Hepatocyte (in vitro differentiated cells): ENCODE measurements around the gene CDCA3. TPM values are rescaled to one million over a fixed set of nuclear protein-coding genes. Genes with fewer than 3 reads are reported as not detected.

Experiments
- DNase-seq: peaks from one replicate; pipeline ENCODE4 v3.0.0-alpha.2; 2016; ENCODE audit warnings: low spot score
- H2AFZ ChIP-seq: fragments of 200-600 bp; sonication (generic); 2 replicates; pipeline ENCODE4 v1.6.0; 2016; ENCODE audit warnings: antibody characterized with exemption, mild to moderate bottlenecking
- H3K27ac ChIP-seq: fragments of 200-600 bp; sonication (generic); 2 replicates; pipeline ENCODE4 v1.5.1; 2016; ENCODE audit warnings: mild to moderate bottlenecking
- H3K27me3 ChIP-seq: fragments of 200-600 bp; sonication (generic); 2 replicates; pipeline ENCODE4 v1.6.1; 2016
- H3K36me3 ChIP-seq: fragments of 200-600 bp; sonication (generic); replicated peaks from 2 replicates; pipeline ENCODE4 v1.5.1; 2016; ENCODE audit warnings: low read depth; ENCODE audit not compliant: insufficient read depth
- H3K4me1 ChIP-seq: fragments of 200-600 bp; sonication (generic); 2 replicates; pipeline ENCODE4 v1.5.1; 2016; ENCODE audit warnings: mild to moderate bottlenecking, moderate library complexity; ENCODE audit not compliant: insufficient read depth
- H3K4me2 ChIP-seq: fragments of 200-600 bp; sonication (generic); 2 replicates; pipeline ENCODE4 v1.6.0; 2016
- H3K4me3 ChIP-seq: fragments of 200-600 bp; sonication (generic); 2 replicates; pipeline ENCODE4 v1.5.1; 2016; ENCODE audit warnings: mild to moderate bottlenecking
- H3K79me2 ChIP-seq: fragments of 200-600 bp; sonication (generic); 2 replicates; pipeline ENCODE4 v1.6.0; 2017; ENCODE audit warnings: mild to moderate bottlenecking
- H3K9me2 ChIP-seq: fragments of 200-600 bp; sonication (generic); replicated peaks from 2 replicates; pipeline ENCODE4 v1.6.0; 2017; ENCODE audit warnings: mild to moderate bottlenecking; ENCODE audit not compliant: insufficient read depth
- H3K9me3 ChIP-seq: fragments of 200-600 bp; sonication (generic); 2 replicates; pipeline ENCODE4 v1.5.1; 2016; ENCODE audit warnings: low read depth, mild to moderate bottlenecking
- H4K20me1 ChIP-seq: fragments of 200-600 bp; sonication (generic); 2 replicates; pipeline ENCODE4 v1.6.0; 2016; ENCODE audit warnings: mild to moderate bottlenecking; ENCODE audit not compliant: insufficient read depth, poor library complexity, severe bottlenecking
- EZH2 ChIP-seq: fragments of 200-600 bp; sonication (generic); IDR thresholded peaks from 2 replicates; pipeline ENCODE4 v1.6.1; 2016; ENCODE audit warnings: antibody characterized with exemption, mild to moderate bottlenecking, borderline replicate concordance
- EZH2phosphoT487 ChIP-seq: fragments of 200-600 bp; sonication (generic); IDR thresholded peaks from one replicate; pipeline ENCODE4 v1.6.1; 2018; ENCODE audit warnings: antibody characterized with exemption, mild to moderate bottlenecking, low read depth, moderate library complexity; ENCODE audit not compliant: unreplicated experiment, severe bottlenecking
- WGBS: methylation state at CpG from one replicate; pipeline ENCODE4 v1.1.6; 2016; ENCODE audit warnings: low lambda C conversion rate; ENCODE audit errors: missing lambda C conversion rate; 5-methylcytosine and 5-hydroxymethylcytosine counted together
- polyA plus RNA-seq: library from polyadenylated mRNA; unstranded; fragments of >200 nt; fragmentation: Nextera tagmentation; extraction: Ambion mirVana; gene quantifications from 2 replicates; pipeline ENCODE4 v1.2.1, GENCODE V29; 2016
- total RNA-seq: library from RNA; depleted of rRNA; stranded (reverse); fragments of >200 nt; gene quantifications from 2 replicates; pipeline ENCODE4 v1.2.3, GENCODE V29; 2014
- TF ChIP-seq, protein P1 (sequence below): fragments of 200-600 bp; sonication (generic); IDR thresholded peaks from 2 replicates; pipeline ENCODE4 v1.5.1; 2016; ENCODE audit warnings: antibody characterized with exemption, mild to moderate bottlenecking; ENCODE audit not compliant: poor library complexity

The CDCA3 gene
- total and polyA plus RNA-seq, 2 experiments from 2014 or later, result 8.5 to 18.2 TPM

DNA sequence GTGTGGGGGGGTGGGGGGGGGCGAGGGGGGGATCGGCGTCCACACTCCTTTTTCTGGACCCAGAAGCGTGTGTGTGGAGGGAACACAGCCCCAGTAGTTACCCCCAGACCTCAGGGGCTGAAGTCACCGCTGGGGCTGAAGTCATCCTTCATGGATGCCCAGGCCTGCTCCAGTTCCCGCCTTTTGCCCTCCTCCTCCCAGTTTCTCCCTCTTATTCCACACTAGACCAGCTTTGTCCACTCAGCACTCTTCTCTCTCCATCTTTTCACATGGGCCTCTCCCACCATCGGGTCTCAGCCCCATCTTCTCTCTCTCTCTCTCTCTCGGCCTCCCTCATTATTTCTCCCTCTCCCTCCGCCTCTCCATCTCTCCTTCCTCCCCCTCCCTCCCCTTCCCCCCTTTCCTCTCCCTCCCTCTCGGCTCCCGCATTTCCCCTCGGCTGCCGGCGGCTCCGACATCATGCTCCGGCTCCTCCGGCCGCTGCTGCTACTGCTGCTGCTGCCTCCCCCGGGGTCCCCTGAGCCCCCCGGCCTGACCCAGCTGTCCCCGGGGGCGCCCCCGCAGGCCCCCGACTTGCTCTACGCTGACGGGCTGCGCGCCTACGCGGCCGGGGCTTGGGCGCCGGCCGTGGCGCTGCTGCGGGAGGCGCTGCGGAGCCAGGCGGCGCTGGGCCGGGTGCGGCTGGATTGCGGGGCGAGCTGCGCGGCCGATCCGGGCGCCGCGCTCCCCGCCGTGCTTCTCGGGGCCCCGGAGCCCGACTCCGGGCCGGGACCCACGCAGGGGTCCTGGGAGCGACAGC, 22.9 kb downstream of the CDCA3 start, which contains the start of gene P3H3:
P3H3 (plus strand) TSS at position 426 of the 799 bp plus-strand sequence; CDS start at position 460, 34 bp downstream.
- Histone ChIP-seq H3K4me2 (peak within 1 kb of the TSS; percentile 79), H3K4me3 (peak within 1 kb of the TSS; percentile 100), H3K4me1 (peaks cover 3% of the 10 kb centered on the region), H3K9me2 (no peaks in the 10 kb centered on the region), H3K9me3 (no peaks in the 10 kb centered on the region), H3K36me3 (no peaks in the 10 kb centered on the region), H3K27ac (peak within 1 kb of the TSS; percentile 96), H3K79me2 (peaks cover 6% of the 10 kb centered on the region), H4K20me1 (no peaks in the 10 kb centered on the region), H3K27me3 (no peaks in the 10 kb centered on the region), H2AFZ (peak within 1 kb of the TSS; percentile 93)
- TF ChIP-seq, protein P1, sequence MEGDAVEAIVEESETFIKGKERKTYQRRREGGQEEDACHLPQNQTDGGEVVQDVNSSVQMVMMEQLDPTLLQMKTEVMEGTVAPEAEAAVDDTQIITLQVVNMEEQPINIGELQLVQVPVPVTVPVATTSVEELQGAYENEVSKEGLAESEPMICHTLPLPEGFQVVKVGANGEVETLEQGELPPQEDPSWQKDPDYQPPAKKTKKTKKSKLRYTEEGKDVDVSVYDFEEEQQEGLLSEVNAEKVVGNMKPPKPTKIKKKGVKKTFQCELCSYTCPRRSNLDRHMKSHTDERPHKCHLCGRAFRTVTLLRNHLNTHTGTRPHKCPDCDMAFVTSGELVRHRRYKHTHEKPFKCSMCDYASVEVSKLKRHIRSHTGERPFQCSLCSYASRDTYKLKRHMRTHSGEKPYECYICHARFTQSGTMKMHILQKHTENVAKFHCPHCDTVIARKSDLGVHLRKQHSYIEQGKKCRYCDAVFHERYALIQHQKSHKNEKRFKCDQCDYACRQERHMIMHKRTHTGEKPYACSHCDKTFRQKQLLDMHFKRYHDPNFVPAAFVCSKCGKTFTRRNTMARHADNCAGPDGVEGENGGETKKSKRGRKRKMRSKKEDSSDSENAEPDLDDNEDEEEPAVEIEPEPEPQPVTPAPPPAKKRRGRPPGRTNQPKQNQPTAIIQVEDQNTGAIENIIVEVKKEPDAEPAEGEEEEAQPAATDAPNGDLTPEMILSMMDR, result peak; percentile 9
- TF ChIP-seq EZH2phosphoT487 (no peak), EZH2 (no peak)
- peak; percentile 60 for DNase-seq
- under 1% methylated on average over 40 of the region's 60 CpGs for WGBS

DNA sequence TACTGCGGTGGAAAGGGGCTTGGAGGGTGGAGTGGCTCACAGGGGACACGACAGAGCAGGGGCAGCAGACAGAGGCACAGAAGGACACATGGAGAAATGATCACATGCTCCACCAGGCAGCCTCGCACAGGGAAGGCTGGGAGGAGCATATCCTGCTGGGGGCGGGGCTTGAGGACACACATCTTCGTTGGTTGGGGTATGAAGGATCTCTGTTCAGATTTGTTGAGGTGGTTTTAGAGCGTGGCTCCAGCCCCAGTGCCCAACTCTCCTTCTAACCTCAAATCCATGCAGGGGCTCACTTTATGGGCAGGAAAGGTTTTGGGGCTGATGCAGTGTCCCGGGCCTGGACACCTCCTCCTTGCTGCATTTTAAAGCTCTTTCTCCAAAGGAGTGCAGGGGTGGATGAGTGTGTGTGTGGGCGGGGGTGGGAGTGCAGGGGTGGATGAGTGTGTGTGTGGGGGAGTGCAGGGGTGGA, 23.6 kb downstream of the CDCA3 start:
- H3K27ac ChIP-seq, result peak overlapping the region; percentile 59
- H3K4me3 ChIP-seq, result no peak overlapping the region
- H4K20me1 ChIP-seq, result no peaks in the 10 kb centered on the region
- TF ChIP-seq EZH2phosphoT487 (no peak), EZH2 (no peak)
- TF ChIP-seq, protein P1, result no peak
- no peaks in the 10 kb centered on the region for H3K9me2 ChIP-seq
- H3K79me2 ChIP-seq, result peaks cover 6% of the 10 kb centered on the region
- H3K4me2 ChIP-seq, result peak overlapping the region; percentile 79
- H2AFZ ChIP-seq, result no peak overlapping the region
- peaks cover 3% of the 10 kb centered on the region for H3K4me1 ChIP-seq
- peaks cover 5% of the 10 kb centered on the region for H3K27me3 ChIP-seq
- no peaks in the 10 kb centered on the region for H3K9me3 ChIP-seq
- H3K36me3 ChIP-seq, result no peaks in the 10 kb centered on the region
- WGBS, result 11% methylated on average over 8 of the region's 8 CpGs
- DNase-seq, result peak; percentile 91

DNA sequence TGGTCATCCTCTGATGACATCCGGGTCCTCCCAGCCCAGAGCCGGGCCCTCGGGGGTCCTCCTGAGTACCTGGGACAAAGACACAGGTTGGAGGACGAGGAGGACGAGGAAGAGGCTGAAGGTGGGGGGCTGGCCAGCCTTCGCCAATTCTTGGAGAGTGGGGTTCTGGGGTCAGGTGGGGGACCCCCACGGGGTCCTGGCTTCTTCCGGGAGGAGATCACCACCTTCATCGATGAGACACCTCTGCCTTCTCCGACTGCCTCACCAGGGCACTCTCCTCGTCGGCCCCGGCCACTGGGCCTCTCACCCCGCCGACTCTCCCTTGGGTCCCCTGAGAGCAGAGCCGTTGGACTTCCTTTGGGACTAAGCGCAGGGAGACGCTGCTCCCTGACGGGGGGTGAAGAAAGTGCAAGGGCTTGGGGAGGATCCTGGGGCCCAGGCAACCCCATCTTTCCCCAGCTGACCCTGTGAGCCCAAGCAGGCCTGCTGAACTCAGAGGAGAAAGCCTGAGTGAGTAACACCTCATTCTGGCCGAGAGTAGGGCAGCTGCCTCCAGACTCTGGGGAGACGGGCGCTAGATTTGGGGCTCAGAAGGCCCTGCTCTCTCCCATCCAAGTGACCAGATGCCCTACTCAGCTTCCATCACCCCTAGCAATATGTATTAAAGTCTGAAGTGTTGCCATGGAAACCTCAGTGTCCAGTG, 24.2 kb downstream of the CDCA3 start:
- H3K9me2 ChIP-seq, result no peaks in the 10 kb centered on the region
- no peaks in the 10 kb centered on the region for H4K20me1 ChIP-seq
- no peaks in the 10 kb centered on the region for H3K36me3 ChIP-seq
- 85% methylated on average over 22 of the region's 22 CpGs for WGBS
- H3K4me1 ChIP-seq, result peaks cover 3% of the 10 kb centered on the region
- H3K4me3 ChIP-seq, result no peak overlapping the region
- H2AFZ ChIP-seq, result no peak overlapping the region
- peaks cover 5% of the 10 kb centered on the region for H3K27me3 ChIP-seq
- H3K9me3 ChIP-seq, result no peaks in the 10 kb centered on the region
- peaks cover 6% of the 10 kb centered on the region for H3K79me2 ChIP-seq
- peak overlapping the region; percentile 59 for H3K27ac ChIP-seq
- TF ChIP-seq EZH2phosphoT487 (no peak), EZH2 (no peak)
- TF ChIP-seq, protein P1, result no peak
- DNase-seq, result no peak
- H3K4me2 ChIP-seq, result peak overlapping the region; percentile 79
